SW480 (cell line): ENCODE results near the gene TMED4.
A peak's percentile ranks its signal among the peaks of the same experiment; 100 is the strongest.
"Not testable (repeated sequence)": the region's sequence is repeated elsewhere in the genome, so short reads cannot be mapped to it uniquely, and the experiment has no call there.

ENCODE experiments used
- DNase-seq: peaks from one replicate; pipeline ENCODE4 v3.0.0-alpha.2; 2016; ENCODE audit warnings: low spot score

TMED4 gene

GRCh38 chr7:44568771-44569560, 13.1 kb downstream of the TMED4 start:
- DNase-seq = no peak

- no peak for DNase-seq
Measured at GRCh38 chr7:44567884-44568283, 14.1 kb downstream of the TMED4 start.

GRCh38 chr7:44566680-44567079, 15.4 kb downstream of the TMED4 start:
- DNase-seq = no peak

- no peak for DNase-seq
Measured at GRCh38 chr7:44565795-44566559, 16.1 kb downstream of the TMED4 start.

GRCh38 chr7:44565097-44565794, 16.8 kb downstream of the TMED4 start:
- peak; percentile 62 for DNase-seq

- no peak for DNase-seq
Measured at GRCh38 chr7:44564606-44565005, 17.4 kb downstream of the TMED4 start.

- DNase-seq = no peak
Measured at GRCh38 chr7:44563171-44563679, 18.8 kb downstream of the TMED4 start.

GRCh38 chr7:44562622-44562962, 19.4 kb downstream of the TMED4 start:
- DNase-seq = not testable (repeated sequence)

- DNase-seq = peak; percentile 80
Measured at GRCh38 chr7:44561962-44562621, 19.9 kb downstream of the TMED4 start.

GRCh38 chr7:44561481-44561880, 20.6 kb downstream of the TMED4 start:
- no peak for DNase-seq

GRCh38 chr7:44559485-44559884, 22.5 kb downstream of the TMED4 start:
- DNase-seq = no peak

GRCh38 chr7:44557485-44557884, 24.5 kb downstream of the TMED4 start:
- DNase-seq = no peak

- no peak for DNase-seq
Measured at GRCh38 chr7:44555350-44555749, 26.7 kb downstream of the TMED4 start.

GRCh38 chr7:44552473-44553005, 29.5 kb downstream of the TMED4 start:
- not testable (repeated sequence) for DNase-seq

- DNase-seq = no peak
Measured at GRCh38 chr7:44549457-44549856, 32.6 kb downstream of the TMED4 start.

GRCh38 chr7:44548893-44549292, 33.1 kb downstream of the TMED4 start:
- DNase-seq = no peak

- DNase-seq = no peak
Measured at GRCh38 chr7:44547536-44548231, 34.3 kb downstream of the TMED4 start.

GRCh38 chr7:44541876-44542610, 40.0 kb downstream of the TMED4 start:
- DNase-seq = no peak

GRCh38 chr7:44541028-44541869, 40.8 kb downstream of the TMED4 start, which contains the start of gene NPC1L1:
Gene NPC1L1 (minus strand): TSS chr7:44541330. CDS start chr7:44541259, 71 bp downstream.
- no peak for DNase-seq
